ENCODE results near the gene DIPK1A. TPM values are rescaled to one million over a fixed set of nuclear protein-coding genes. Genes with fewer than 3 reads are reported as not detected.

The DIPK1A gene
- total RNA-seq, 4 donors from 2014 or later, result 3.1 to 9.9 (median 4.9) TPM

DNA sequence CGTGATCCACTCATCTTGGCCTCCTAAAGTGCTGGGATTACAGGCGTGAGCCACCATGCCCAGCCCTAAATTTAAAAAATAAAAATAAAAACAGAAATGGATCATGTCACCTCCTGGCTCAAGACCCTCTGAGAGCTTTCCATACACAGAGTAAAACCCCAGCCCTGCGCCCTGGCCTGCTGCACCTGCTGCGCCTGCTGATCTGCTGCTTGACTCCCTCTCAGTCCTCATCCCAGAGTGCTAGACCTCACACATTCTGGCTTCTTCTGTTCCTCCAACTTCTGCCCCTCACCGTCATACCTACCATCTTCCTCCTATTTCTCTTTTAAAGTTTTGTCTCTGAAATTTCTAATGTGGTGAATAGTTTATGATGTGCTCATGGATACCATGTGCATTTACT, 42.7 kb upstream of the DIPK1A start:
- Histone ChIP-seq H3K4me1 (peaks cover 4 to 17% (median 12%) of the 10 kb centered on the region in 3 donors), H3K27ac (no peak overlapping the region)

DNA sequence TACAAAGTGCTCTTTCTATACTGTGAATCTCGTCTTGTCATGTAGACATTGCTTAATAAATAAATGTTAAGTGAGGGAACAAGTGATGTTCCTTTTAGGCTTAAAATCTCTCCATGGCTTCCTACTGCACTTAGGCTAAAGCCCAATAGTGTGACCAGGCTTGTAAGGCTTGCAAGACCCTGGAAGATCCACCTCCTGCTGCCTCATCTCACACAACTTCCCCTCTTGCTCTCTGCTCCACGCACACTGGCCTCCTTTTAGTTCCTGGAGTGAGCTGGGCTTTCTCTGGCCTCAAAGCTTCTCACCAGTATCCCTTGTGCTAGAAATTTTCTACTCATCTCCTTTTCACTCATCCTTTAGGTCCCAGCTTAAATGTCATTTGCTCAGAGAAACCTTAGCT, 41.5 kb upstream of the DIPK1A start:
- peaks cover 4 to 17% (median 12%) of the 10 kb centered on the region in 3 donors for H3K4me1 ChIP-seq
- DNase-seq, result no peak
- H3K4me3 ChIP-seq, result no peak overlapping the region
- H3K9me3 ChIP-seq, result no peaks in the 10 kb centered on the region
- no peak overlapping the region for H3K27ac ChIP-seq
- intact Hi-C loops (cut with DNase I), result no loop called here
- H3K27me3 ChIP-seq, result peaks cover 0 to 7% (median 0%) of the 10 kb centered on the region in 4 donors
- WGBS, 2 donors, result 71% methylated on average over 2 of the region's 2 CpGs
- no peaks in the 10 kb centered on the region for H3K36me3 ChIP-seq
- TF ChIP-seq, protein P1, sequence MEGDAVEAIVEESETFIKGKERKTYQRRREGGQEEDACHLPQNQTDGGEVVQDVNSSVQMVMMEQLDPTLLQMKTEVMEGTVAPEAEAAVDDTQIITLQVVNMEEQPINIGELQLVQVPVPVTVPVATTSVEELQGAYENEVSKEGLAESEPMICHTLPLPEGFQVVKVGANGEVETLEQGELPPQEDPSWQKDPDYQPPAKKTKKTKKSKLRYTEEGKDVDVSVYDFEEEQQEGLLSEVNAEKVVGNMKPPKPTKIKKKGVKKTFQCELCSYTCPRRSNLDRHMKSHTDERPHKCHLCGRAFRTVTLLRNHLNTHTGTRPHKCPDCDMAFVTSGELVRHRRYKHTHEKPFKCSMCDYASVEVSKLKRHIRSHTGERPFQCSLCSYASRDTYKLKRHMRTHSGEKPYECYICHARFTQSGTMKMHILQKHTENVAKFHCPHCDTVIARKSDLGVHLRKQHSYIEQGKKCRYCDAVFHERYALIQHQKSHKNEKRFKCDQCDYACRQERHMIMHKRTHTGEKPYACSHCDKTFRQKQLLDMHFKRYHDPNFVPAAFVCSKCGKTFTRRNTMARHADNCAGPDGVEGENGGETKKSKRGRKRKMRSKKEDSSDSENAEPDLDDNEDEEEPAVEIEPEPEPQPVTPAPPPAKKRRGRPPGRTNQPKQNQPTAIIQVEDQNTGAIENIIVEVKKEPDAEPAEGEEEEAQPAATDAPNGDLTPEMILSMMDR (IDR thresholded peaks at IDR 0.05), result no peak
- no peak for TF ChIP-seq POLR2A (IDR thresholded peaks at IDR 0.05)

More for the DNA sequence above, 42.7 kb upstream of the DIPK1A start:
- no peak for DNase-seq
- 93 to 95% methylated on average over 4 to 5 of the region's 5 CpGs for WGBS, 2 donors
- intact Hi-C loops (cut with DNase I), result no loop called here
- Histone ChIP-seq H3K36me3 (no peaks in the 10 kb centered on the region), H3K4me3 (no peak overlapping the region), H3K9me3 (no peaks in the 10 kb centered on the region), H3K27me3 (peaks cover 0 to 8% (median 0%) of the 10 kb centered on the region in 4 donors)
- TF ChIP-seq POLR2A (IDR thresholded peaks at IDR 0.05), result no peak
- TF ChIP-seq, protein P1 (IDR thresholded peaks at IDR 0.05), result no peak

DNA sequence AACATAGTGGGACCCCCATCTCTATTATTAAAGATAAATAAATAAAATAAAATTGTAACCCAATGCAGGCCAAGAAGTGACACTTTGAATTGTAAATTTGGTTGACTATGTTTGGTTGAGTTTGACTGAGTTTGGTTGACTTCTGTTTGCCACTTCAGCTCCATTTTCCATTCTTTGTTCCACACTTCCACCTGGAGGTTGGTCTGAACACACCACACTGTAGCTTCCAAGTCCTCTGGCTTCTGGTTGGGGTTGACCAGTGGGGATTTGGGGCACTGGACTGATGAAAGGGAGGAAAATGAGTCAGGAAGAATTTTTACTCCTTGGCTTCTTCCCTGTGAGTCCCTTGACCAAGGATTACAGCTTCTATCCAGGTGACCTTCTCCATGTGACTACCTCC, 40.6 kb upstream of the DIPK1A start:
- Histone ChIP-seq H3K4me3 (no peak overlapping the region), H3K27ac (no peak overlapping the region)
- no peak for TF ChIP-seq POLR2A (IDR thresholded peaks at IDR 0.05)
- TF ChIP-seq, protein P1 (IDR thresholded peaks at IDR 0.05), result no peak

DNA sequence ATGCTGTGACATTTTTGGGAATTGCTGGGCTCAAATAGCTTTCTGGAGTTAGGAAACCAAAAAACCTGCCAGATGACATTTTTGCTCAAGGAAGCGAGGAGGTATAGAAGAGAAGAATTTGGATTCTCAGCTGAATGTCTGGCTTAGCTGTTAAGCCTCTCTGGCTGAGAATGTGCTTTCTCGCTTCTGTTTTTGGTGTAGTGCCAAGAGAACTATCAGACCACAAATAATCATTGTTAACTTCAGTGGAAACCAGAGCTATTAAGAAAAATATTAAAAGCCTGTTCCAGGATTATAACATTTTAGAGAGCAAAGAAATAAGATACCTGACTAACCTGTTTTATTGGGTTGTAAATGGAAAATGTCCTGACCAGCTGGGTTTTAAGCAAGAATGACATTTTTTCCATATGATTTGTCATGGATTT, 39.5 kb upstream of the DIPK1A start:
- Histone ChIP-seq H3K27ac (no peak overlapping the region), H3K27me3 (peaks cover 0 to 3% (median 0%) of the 10 kb centered on the region in 4 donors), H3K4me3 (no peak overlapping the region), H3K9me3 (no peaks in the 10 kb centered on the region), H3K4me1 (peaks cover 4 to 17% (median 12%) of the 10 kb centered on the region in 3 donors), H3K36me3 (no peaks in the 10 kb centered on the region)
- intact Hi-C loops (cut with DNase I), result no loop called here
- WGBS, 2 donors, result 0 to 14% methylated on average over 1 to 2 of the region's 2 CpGs
- TF ChIP-seq POLR2A (IDR thresholded peaks at IDR 0.05), result no peak
- TF ChIP-seq, protein P1 (IDR thresholded peaks at IDR 0.05), result no peak
- no peak for DNase-seq

More for the DNA sequence above, 40.6 kb upstream of the DIPK1A start:
- Histone ChIP-seq H3K27me3 (peaks cover 0 to 3% (median 0%) of the 10 kb centered on the region in 4 donors), H3K36me3 (no peaks in the 10 kb centered on the region), H3K9me3 (no peaks in the 10 kb centered on the region), H3K4me1 (peaks cover 4 to 17% (median 12%) of the 10 kb centered on the region in 3 donors)
- no peak for DNase-seq
- intact Hi-C loops (cut with DNase I), result no loop called here

DNA sequence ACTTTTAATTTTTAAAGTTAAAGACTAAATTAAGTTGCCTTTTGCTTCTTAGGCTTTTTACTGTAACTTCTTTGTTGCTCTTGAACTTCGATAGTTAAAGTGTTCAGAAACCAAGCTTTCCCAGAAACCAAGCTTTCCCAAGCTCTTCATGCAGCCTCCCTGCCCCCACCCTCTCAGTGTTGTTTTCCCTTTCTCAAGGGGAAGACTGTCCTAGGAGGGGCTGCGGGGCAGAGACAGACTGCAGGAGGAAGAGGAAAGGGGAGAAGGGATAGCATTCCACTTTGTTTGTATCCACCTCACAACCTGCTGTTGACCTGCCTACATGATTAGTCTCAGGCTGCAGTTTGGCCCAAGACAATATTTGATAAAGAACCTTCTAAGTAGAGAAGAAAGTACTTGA, 39.0 kb upstream of the DIPK1A start:
- Histone ChIP-seq H3K36me3 (no peaks in the 10 kb centered on the region), H3K4me1 (peaks cover 4 to 17% (median 12%) of the 10 kb centered on the region in 3 donors), H3K9me3 (no peaks in the 10 kb centered on the region), H3K27me3 (peaks cover 0 to 3% (median 0%) of the 10 kb centered on the region in 4 donors), H3K4me3 (no peak overlapping the region), H3K27ac (no peak overlapping the region)
- no peak for DNase-seq
- TF ChIP-seq, protein P1 (IDR thresholded peaks at IDR 0.05), result no peak
- TF ChIP-seq POLR2A (IDR thresholded peaks at IDR 0.05), result no peak
- intact Hi-C loops (cut with DNase I), result no loop called here
- 25 to 41% methylated on average over 1 to 2 of the region's 2 CpGs for WGBS, 2 donors

Data from esophagus squamous epithelium (tissue), 5 donors.